Measurements from ENCODE around the gene LLPH.

LLPH gene

DNA sequence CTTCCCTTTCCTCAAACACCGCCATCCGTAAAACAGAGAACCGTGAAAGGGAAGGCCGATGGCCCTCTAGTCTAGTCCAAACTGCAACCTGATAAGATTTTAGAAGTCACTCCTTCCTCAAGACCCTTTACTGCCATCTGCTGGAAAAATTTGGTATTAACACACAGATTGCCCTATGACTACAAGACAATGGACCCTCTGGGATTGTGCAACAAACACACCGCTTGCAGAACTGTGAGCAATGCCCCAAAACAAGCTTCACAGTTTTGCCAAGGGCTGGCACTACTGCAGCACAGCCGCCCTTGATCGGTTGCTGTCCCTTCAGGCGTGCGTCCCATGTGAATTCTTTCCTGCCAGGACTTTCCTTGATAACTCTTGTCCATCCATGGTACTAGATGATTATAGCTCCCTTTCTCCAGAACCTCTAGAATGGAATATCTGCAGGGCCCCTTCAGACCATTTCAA is 23.1 kb downstream of the LLPH start:
- peak; percentile 94 for DNase-seq (ENCODE audit: extremely low read depth, low read depth)
- H3K4me3 ChIP-seq (replicated peaks; ENCODE audit: low read depth, low read length), result no peak overlapping the region
- TF ChIP-seq, protein P1, sequence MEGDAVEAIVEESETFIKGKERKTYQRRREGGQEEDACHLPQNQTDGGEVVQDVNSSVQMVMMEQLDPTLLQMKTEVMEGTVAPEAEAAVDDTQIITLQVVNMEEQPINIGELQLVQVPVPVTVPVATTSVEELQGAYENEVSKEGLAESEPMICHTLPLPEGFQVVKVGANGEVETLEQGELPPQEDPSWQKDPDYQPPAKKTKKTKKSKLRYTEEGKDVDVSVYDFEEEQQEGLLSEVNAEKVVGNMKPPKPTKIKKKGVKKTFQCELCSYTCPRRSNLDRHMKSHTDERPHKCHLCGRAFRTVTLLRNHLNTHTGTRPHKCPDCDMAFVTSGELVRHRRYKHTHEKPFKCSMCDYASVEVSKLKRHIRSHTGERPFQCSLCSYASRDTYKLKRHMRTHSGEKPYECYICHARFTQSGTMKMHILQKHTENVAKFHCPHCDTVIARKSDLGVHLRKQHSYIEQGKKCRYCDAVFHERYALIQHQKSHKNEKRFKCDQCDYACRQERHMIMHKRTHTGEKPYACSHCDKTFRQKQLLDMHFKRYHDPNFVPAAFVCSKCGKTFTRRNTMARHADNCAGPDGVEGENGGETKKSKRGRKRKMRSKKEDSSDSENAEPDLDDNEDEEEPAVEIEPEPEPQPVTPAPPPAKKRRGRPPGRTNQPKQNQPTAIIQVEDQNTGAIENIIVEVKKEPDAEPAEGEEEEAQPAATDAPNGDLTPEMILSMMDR (IDR thresholded peaks at IDR 0.05; ENCODE audit: low read depth, low read length, missing control alignments), result peak; percentile 68

DNA sequence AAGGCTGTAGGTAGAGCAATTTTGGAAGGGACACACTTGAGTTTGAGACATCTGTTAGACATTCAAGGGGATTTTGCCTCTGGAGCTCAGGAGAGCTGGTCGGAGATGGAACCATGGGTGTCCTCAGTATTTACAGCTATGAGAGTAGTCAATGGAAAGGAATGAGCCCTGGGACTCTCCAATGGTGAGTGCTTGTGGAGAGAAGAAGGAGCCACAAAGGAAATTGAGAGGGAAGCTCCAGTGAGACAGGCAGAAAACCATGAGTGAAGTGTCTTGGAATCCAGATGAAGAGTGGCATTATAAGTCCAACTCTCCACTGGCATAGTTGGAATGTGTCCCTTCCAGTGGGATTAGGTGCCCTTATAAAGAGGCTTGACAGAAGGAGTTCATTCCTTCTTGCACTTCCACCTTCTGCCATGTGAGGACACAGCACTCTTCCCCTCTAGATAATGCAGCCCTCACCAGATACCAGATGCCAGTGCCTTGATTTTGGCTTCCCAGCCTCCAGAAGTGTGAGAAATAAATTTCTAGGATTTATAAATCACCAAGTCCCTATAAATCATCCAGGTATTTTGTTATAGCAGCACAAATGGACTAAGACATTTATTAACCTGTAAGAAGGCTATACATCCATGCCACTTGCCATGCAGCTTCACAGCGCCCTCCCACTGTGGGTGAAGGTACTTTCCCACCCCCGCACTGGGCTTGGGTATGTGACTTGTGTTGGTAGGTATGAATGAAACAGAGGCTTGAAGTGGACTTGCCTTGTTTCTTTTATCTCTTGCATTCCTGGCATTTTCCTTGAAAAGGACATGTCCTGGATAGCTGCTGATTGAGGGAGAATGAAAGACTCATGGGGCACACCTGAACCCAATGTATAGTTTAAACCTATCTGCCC is 27.3 kb downstream of the LLPH start:
- no peak for DNase-seq (ENCODE audit: extremely low read depth, low read depth)
- TF ChIP-seq, protein P1 (IDR thresholded peaks at IDR 0.05; ENCODE audit: low read depth, low read length, missing control alignments), result peak; percentile 30
- no peak overlapping the region for H3K4me3 ChIP-seq (replicated peaks; ENCODE audit: low read depth, low read length)

DNA sequence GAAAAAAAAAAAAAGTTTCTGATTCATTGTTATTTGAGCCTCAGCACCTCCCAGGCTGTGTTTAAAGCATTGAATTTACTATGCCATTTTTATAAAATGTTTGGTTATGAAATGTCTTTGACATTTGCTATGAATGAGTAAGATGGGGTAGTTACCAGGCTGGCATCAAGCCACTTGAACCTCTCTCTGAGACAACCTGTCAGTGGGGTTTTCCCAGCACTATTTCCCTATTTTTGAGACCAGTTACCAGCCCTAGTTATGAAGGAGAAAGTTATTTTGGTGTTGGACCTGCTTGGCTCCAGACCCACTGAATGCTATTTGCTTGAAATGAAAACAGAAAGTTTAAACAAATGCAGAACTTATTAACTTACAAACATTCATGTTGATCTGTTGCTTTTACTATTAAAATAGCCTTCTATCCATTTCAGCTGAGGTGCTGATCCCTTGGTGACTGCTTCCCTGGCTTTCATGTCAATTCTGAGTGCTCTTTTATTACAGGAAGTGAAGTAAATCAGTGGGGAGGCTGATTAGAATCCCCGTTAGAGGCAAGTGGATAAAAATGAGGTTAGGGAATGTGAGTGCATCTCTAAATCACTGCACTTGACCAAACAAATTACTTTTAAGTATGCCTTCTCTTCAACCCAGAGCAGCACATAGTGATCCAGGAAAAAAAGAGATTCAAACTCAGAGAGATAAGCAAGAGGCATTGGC is 37.8 kb downstream of the LLPH start:
- TF ChIP-seq, protein P1 (IDR thresholded peaks at IDR 0.05; ENCODE audit: low read depth, low read length, missing control alignments), result no peak
- DNase-seq (ENCODE audit: extremely low read depth, low read depth), result no peak
- no peak overlapping the region for H3K4me3 ChIP-seq (replicated peaks; ENCODE audit: low read depth, low read length)

DNA sequence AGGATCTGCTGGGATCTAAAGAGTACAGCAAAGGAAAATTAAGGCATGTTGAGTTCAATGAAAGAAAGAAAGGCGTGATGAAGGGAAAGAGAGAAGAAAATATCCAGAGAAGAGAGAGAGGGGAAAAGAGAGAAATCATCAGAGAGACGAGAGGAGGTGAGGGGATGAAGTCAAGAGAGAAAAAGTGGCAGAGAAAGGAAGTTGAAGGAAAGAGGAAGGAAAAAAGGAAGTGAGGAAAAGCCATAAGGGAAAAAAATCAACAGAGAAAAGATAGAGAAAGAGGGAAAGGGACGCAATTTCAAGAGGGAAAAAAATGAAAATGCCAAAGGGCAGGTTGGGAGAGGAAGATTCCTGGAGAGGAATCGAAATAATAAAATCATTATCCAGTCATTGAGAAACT is 40.4 kb downstream of the LLPH start:
- no peak for DNase-seq (ENCODE audit: extremely low read depth, low read depth)
- no peak overlapping the region for H3K4me3 ChIP-seq (replicated peaks; ENCODE audit: low read depth, low read length)
- TF ChIP-seq, protein P1 (IDR thresholded peaks at IDR 0.05; ENCODE audit: low read depth, low read length, missing control alignments), result no peak

DNA sequence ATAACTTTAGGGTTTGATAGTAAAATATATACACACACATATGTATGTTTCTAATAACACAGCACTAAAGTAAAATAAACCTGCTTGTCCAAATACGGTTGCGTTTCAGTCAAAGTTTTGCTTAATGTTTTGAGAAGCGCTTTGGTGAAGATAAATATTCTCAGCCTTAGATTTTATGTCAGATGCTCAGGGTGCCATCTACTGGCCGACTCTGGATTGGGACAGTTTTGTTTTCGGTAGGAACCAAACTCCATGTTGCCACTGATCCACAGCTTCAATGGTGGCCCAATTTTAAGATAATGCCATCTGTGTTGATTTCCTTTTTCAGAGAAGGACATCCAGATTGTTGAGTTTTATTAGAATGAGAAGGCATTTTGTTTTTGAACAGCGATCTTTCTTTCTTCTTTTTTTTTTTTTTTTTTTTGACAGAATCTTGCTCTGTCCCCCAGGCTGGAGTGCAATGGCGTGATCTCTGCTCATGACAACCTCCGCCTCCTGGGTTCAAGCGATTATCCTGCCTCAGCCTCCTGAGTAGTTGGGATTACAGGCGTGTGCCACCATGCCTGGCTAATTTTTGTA is 43.1 kb downstream of the LLPH start:
- DNase-seq (ENCODE audit: extremely low read depth, low read depth), result peak; percentile 78
- TF ChIP-seq, protein P1 (IDR thresholded peaks at IDR 0.05; ENCODE audit: low read depth, low read length, missing control alignments), result peak; percentile 78
- H3K4me3 ChIP-seq (replicated peaks; ENCODE audit: low read depth, low read length), result no peak overlapping the region

DNA sequence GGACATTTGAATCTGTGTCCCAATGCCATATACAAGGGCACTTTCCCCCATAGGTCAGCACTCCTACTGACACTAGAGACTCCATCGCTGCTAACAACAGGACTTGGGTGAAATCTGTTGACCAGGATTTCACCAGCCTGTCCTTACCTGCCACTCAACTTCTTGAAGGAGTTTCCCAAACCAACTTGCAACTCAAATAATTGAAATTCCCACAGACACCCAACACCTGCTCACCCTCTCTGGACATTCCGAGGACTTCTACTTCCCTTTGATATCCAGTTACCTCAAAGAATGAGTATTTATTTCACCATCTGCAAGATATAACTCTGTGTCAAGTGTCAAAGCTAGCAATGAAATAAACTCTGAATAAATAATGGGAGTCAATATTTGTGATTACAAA is 44.6 kb downstream of the LLPH start:
- DNase-seq (ENCODE audit: extremely low read depth, low read depth), result no peak
- TF ChIP-seq, protein P1 (IDR thresholded peaks at IDR 0.05; ENCODE audit: low read depth, low read length, missing control alignments), result no peak
- H3K4me3 ChIP-seq (replicated peaks; ENCODE audit: low read depth, low read length), result no peak overlapping the region

Data from HFF-Myc (cell line).